NB4 (cell line): ENCODE results near the gene REEP3.

Experiments used
- DNase-seq: peaks from one replicate; pipeline ENCODE4 v3.0.0; 2010; ENCODE audit warnings: low read depth
- H3K4me3 ChIP-seq: one replicate; pipeline ENCODE4 v1.5.1; 2011; ENCODE audit warnings: mild to moderate bottlenecking, low read depth, low read length, moderate library complexity
- MYC ChIP-seq: IDR thresholded peaks from 2 replicates; pipeline ENCODE4 v1.6.1; 2011; ENCODE audit warnings: low read depth, low read length
- POLR2A ChIP-seq: IDR thresholded peaks from 2 replicates; pipeline ENCODE4 v1.6.1; 2011; ENCODE audit warnings: mild to moderate bottlenecking; ENCODE audit not compliant: insufficient read length; ENCODE audit errors: extremely low read depth
- TF ChIP-seq, protein P1 (sequence below): IDR thresholded peaks from 2 replicates; pipeline ENCODE4 v1.6.1; 2011; ENCODE audit warnings: low read depth, low read length
- TF ChIP-seq, protein P2 (sequence below): IDR thresholded peaks from one replicate; pipeline ENCODE4 v1.5.1; 2012; ENCODE audit warnings: low read depth, low read length

Gene REEP3

DNA sequence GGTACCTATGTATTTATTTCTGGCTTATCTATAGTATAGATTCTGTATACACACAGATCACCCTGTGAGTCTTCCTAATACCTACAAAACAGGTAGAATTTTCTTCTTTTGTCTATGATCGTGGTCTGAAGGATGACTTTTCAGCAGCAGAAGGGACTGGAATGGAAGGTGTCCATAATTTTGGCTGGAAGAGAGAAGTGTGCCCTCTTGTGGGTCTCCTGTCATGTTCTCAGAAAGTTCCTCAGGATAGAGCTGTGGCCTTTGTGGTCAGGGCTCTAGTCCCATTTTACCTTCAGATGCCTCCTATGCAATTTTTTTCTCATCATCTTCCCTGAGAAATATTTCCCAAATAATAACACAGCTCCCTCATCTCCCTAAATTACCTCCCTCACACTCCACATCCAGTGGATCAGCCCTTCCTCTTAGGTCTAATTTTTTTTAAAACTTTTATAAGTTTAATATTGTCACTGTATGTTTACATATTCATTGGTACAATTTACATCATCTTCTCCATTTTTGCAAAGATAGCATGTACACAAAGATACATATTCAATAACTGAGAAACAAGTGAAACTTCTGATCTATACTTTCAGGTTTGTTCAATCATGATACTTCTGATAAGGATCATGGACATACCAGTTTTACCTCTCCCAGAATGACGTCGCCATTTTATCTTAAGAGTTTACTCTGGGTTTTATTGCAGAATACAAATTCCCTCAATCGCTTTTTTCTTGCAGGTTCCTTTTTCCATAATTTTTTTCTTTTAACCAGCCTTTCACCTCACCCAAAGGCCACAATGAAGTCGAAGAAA is 112.7 kb downstream of the REEP3 start:
- peak; percentile 72 for DNase-seq
- TF ChIP-seq, protein P1, sequence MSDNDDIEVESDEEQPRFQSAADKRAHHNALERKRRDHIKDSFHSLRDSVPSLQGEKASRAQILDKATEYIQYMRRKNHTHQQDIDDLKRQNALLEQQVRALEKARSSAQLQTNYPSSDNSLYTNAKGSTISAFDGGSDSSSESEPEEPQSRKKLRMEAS = no peak
- TF ChIP-seq, protein P2, sequence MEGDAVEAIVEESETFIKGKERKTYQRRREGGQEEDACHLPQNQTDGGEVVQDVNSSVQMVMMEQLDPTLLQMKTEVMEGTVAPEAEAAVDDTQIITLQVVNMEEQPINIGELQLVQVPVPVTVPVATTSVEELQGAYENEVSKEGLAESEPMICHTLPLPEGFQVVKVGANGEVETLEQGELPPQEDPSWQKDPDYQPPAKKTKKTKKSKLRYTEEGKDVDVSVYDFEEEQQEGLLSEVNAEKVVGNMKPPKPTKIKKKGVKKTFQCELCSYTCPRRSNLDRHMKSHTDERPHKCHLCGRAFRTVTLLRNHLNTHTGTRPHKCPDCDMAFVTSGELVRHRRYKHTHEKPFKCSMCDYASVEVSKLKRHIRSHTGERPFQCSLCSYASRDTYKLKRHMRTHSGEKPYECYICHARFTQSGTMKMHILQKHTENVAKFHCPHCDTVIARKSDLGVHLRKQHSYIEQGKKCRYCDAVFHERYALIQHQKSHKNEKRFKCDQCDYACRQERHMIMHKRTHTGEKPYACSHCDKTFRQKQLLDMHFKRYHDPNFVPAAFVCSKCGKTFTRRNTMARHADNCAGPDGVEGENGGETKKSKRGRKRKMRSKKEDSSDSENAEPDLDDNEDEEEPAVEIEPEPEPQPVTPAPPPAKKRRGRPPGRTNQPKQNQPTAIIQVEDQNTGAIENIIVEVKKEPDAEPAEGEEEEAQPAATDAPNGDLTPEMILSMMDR = peak; percentile 61
- no peak for TF ChIP-seq MYC
- no peak overlapping the region for H3K4me3 ChIP-seq

DNA sequence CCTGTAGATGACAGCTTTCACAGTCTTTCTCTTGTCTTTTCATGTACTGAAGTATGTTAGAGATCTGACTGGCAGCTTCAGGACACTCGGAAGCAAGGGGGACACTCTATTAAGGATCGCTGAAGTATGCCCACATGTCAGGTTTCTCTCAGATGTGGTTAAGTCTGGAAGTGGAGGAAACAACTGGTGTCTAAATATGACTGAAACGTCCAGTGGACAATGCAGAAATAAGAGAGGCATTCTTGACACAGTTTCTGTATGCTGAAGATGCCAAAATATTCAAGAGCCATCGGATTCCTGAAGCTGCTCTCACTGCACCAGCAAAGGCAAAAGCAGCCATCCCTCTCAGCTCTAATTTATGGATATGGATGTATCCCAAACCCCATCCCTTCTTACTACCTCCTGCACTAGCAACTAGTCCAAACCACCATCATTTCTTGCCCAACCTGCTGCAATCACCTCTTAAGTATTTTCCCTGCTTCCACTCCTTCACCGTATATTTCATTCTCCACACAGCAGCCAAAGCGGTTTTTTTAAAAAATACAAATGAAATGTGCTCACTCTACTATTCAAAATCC is 113.4 kb downstream of the REEP3 start:
- no peak overlapping the region for H3K4me3 ChIP-seq
- no peak for DNase-seq
- TF ChIP-seq, protein P2 = no peak
- TF ChIP-seq MYC (no peak), POLR2A (no peak)

DNA sequence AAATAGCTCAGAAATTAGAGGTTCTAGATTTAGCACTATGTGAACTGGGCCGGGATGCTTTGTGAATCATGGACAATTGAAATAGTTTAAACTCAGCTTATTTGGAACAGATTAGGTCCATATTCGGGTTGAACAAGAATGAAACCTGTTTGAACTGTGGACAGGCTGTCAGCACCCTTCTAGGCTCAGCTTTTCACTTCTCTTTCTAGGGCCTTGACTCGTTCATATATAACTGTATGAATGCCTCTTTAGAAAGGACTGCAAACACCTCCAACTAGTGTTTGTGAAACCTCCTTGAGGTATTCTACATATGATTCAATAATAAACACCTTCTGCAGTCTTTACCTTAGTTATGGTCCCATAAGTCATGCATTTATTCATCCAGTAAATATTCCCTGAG is 115.6 kb downstream of the REEP3 start:
- no peak for TF ChIP-seq MYC
- TF ChIP-seq, protein P2 = no peak
- no peak for TF ChIP-seq POLR2A
- TF ChIP-seq, protein P1 = no peak
- DNase-seq = no peak
- H3K4me3 ChIP-seq = no peak overlapping the region

DNA sequence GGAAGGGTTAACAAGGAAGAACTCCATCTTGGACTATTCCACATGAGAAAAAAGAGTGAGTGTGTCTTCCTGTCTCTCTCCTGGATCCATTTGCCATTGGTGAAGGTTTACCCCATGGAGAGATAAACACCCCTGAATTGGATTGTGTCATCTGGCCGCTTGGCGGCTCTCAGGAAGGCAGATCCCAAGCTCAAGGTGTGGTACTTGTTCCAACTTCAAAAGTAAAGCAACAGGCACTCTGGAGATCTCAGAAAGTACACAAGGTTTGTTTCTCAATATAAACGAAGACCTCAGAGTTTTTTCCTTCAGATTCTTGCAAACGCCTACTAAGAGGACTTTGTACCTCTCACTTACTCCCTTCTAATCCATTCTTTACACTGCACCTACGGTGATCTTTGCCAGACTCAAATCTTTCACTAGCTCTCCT is 116.7 kb downstream of the REEP3 start:
- TF ChIP-seq MYC (no peak), POLR2A (no peak)
- TF ChIP-seq, protein P2 = no peak
- TF ChIP-seq, protein P1 = no peak
- DNase-seq = no peak
- no peak overlapping the region for H3K4me3 ChIP-seq

DNA sequence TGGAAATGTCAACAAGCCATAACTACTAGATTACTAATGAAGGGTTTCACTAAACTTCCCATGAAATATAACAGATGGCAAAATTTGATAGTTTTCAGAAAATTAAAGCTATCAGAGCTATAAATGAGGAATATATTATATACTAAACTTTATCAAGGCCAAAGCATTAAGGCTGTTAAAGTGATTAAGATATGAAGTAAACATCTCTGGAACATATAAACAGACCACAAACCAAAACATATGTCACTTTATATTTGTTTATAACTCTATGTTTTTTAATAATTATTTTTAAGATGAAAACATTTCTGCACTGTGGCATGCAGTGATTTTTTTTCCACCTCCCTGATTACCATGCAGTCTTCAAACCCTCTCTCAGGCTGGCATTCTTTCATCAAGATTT is 120.2 kb downstream of the REEP3 start:
- no peak overlapping the region for H3K4me3 ChIP-seq
- TF ChIP-seq, protein P2 = no peak
- no peak for TF ChIP-seq POLR2A
- TF ChIP-seq MYC = no peak
- TF ChIP-seq, protein P1 = no peak
- DNase-seq = no peak
